D721Med (cell line): ENCODE results near the gene KDM7A.
"Not testable (repeated sequence)": the region's sequence is repeated elsewhere in the genome, so short reads cannot be mapped to it uniquely, and the experiment has no call there.

ENCODE experiments used
- DNase-seq: peaks from one replicate; pipeline ENCODE4 v3.0.0; 2011; ENCODE audit warnings: low spot score; ENCODE audit not compliant: insufficient read length
- FAIRE-seq: peaks from 2 replicates; lab custom pipeline; 2011; peaks lifted over from hg19 to GRCh38; lab: Jason Lieb, UNC
- TF ChIP-seq, protein P1 (sequence below): IDR thresholded peaks from 2 replicates; pipeline ENCODE4 v1.5.1; 2012; ENCODE audit warnings: mild to moderate bottlenecking, control low read depth; ENCODE audit not compliant: insufficient read depth; ENCODE audit errors: missing control alignments

Gene KDM7A

DNA sequence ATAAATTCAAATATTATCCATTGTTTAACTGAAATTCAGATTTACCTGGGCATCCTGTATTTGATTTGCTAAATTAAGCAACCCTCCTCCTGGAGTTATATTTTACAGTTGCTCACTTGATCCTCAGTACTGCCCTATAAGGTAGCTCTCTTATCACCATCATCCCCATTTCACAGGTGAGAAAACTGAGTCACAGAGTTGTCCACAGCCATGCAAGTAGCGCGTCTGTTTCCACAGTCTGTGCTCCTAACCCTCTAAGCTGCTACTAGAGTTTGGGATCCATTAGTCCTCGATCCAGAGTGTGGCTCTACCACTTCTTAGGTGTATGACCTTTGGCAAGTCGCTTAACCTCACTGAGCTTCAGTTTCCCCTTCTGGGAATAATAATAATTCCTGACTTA lies 34.9 kb upstream of the KDM7A start:
- DNase-seq (no peak), FAIRE-seq (no peak)
- TF ChIP-seq, protein P1, sequence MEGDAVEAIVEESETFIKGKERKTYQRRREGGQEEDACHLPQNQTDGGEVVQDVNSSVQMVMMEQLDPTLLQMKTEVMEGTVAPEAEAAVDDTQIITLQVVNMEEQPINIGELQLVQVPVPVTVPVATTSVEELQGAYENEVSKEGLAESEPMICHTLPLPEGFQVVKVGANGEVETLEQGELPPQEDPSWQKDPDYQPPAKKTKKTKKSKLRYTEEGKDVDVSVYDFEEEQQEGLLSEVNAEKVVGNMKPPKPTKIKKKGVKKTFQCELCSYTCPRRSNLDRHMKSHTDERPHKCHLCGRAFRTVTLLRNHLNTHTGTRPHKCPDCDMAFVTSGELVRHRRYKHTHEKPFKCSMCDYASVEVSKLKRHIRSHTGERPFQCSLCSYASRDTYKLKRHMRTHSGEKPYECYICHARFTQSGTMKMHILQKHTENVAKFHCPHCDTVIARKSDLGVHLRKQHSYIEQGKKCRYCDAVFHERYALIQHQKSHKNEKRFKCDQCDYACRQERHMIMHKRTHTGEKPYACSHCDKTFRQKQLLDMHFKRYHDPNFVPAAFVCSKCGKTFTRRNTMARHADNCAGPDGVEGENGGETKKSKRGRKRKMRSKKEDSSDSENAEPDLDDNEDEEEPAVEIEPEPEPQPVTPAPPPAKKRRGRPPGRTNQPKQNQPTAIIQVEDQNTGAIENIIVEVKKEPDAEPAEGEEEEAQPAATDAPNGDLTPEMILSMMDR: no peak

DNA sequence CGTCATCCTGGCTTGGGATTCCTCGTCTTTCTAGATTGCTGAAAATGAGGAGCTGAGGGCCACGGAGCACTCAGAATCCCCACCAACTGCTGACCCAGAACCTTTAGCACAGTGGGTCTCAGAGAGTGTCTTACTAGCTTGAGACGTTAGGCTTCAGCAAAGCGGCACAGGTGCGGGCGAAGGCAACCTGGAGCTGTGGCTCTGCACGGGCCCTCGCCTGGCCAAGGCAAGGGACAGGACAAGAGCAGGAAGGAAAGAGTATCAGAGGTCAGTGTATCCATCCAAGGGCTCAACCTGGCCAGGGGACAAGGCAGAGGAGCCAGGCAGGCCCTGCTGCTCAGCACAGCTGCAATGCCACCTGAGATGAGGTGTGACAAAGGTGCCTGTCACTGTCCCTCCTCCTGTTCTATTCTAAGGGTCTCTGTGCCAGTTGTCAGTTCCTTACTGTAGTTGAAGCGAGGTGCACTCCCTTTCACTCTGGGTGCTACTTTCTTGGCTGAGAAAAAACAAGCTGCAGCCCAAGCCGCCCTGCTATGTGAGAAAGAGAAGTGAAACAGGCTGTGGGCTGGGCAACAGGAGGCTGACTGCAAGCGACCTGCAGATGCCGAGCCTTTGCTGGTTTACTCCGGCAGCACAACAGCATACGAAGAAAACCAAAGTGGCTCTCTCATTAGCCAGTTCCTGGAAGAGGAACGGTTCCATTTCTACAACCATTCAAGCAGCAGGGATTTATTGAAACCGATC lies 33.3 kb upstream of the KDM7A start:
- TF ChIP-seq, protein P1: no peak
- FAIRE-seq (no peak), DNase-seq (no peak)

DNA sequence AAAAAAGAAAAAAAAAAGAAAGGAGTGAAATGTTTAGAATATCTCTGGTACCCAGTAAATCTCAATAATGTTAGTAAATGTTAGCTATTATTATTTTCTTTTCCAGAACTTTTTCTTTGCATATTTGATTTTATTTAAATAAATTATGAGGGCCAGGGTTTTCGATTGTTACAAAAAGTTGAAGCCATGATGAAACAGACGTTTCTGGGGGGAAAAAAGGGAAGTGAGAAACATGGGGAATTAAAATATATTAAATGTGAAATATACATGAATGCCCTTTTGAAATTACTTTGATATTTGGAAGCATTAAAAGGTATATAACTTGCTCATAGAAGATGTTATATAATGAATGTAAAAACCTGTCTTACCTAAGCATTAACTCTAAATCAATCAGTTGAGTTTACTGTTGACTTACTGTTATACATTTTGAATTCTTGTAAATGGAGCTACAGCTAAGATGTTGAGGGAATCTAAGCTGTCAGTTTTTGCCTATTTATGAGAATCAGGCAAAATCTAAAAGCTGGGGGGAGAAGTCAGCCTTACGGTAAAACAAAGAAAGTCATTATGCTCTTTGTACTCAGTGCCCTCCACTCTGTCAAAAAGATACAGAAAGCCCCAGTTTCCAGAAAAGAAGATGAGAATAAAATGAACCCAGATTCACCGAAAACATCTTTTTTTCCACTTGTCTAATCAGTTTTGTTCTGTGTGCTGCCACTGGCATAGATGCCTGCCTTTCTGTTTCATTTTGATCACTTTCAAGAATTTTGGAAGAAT lies 30.0 kb upstream of the KDM7A start:
- DNase-seq: no peak
- TF ChIP-seq, protein P1: no peak
- FAIRE-seq: no peak

DNA sequence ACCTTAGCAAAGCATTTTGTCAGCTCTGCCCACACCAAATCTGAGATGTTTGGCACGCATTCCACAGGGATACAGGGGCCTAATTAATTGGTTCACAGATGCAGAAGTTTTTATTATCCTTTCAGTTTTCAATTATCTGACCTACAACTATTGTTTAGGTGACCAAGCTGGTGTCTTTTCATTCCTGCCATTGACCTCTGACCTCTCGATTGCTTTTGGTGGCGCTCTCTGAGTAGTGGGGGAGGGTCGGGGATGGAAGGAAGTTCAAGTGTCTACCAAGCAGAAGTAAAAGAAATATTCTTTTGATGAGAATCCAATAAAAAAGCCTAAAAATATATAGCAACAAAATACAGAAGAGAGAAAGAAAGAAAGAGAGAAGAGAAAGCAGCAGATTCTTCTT lies 28.8 kb upstream of the KDM7A start:
- DNase-seq: no peak
- FAIRE-seq: no peak
- TF ChIP-seq, protein P1: no peak

DNA sequence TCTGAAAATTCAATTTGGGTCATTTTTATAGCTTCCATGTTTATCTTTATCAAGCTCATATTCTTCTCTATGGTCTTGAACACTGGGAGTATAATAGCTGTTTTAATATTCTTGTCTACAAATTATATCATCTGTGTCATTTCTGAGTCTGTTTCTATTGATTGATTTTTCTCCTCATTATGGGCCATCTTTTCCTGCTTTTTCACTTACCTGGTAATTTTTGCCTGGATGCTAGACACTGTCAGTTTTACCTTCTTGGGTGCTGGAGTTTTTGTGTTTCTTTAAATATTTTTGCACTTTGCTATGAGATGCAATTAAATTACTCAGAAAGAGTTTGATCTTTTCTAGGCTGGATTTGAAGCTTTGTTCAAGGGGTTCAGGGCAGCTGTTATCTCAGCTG lies 26.8 kb upstream of the KDM7A start:
- TF ChIP-seq, protein P1: no peak
- DNase-seq: no peak
- FAIRE-seq: no peak

DNA sequence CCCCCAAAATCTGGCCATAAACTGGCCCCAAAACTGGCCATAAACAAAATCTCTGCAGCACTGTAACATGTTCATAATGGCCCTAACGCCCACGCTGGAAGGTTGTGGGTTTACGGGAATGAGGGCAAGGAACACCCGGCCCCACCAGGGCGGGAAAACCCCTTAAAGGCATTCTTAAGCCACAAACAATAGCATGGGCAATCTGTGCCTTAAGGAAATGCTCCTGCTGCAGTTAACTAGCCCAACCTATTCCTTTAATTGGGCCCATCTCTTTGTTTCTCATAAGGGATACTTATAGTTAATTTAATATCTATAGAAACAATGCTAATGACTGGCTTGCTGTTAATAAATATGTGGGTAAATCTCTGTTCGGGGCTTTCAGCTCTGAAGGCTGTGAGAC lies 26.2 kb upstream of the KDM7A start:
- DNase-seq, FAIRE-seq: not testable (repeated sequence)

DNA sequence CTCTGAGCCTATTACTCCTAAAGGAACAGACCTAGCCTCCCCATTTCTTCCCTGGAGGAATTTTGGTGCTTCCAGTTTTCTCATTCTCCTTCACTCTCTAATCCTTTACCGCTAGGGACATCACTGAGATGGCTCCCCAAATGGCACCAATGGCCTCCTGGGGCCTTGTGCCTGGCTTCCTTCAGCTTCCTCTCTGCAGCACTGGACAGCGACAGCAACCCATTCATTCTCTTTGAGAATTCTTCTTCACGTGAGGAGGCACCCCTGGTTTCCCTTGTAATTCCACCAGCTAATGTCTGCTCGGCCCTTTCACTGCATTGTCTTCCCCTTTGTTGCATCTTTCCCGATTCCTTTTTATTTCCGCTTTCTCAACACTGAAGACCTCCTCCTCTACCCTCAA lies 24.6 kb upstream of the KDM7A start:
- TF ChIP-seq, protein P1: no peak
- no peak for FAIRE-seq
- DNase-seq: no peak
